HG03066 (cell line): Measurements from ENCODE around the gene BORCS8.
"Not testable (repeated sequence)": the region's sequence is repeated elsewhere in the genome, so short reads cannot be mapped to it uniquely, and the experiment has no call there.

ENCODE experiments used
- ATAC-seq: cut with Tn5 transposase; IDR thresholded peaks from one replicate; pipeline ENCODE4 v1.9.1; 2021; ENCODE audit warnings: low read depth; ENCODE audit not compliant: unreplicated experiment

The BORCS8 gene

GRCh38 chr19:19185853-19186740, 5.9 kb downstream of the BORCS8 start:
- no peak for ATAC-seq

- ATAC-seq: no peak
Observed at GRCh38 chr19:19181488-19181998, 10.4 kb downstream of the BORCS8 start.

GRCh38 chr19:19179548-19180441, 12.2 kb downstream of the BORCS8 start:
- no peak for ATAC-seq

- no peak for ATAC-seq
Observed at GRCh38 chr19:19176950-19177349, 15.0 kb downstream of the BORCS8 start.

- not testable (repeated sequence) for ATAC-seq
Observed at GRCh38 chr19:19173243-19173642, 18.7 kb downstream of the BORCS8 start.

GRCh38 chr19:19171821-19172532, 20.0 kb downstream of the BORCS8 start:
- no peak for ATAC-seq

GRCh38 chr19:19170873-19171672, 20.9 kb downstream of the BORCS8 start:
- ATAC-seq: no peak

GRCh38 chr19:19170053-19170872, 21.7 kb downstream of the BORCS8 start, which contains the start of gene MEF2B:
Gene MEF2B, minus strand, starts transcription at chr19:19170263. Its CDS starts 19,528 bp downstream, at chr19:19150735.
- peak; percentile 77 for ATAC-seq

- peak; percentile 10 for ATAC-seq
Observed at GRCh38 chr19:19169236-19170052, 22.5 kb downstream of the BORCS8 start.

- no peak for ATAC-seq
Observed at GRCh38 chr19:19167612-19168011, 24.3 kb downstream of the BORCS8 start.

GRCh38 chr19:19165396-19165795, 26.6 kb downstream of the BORCS8 start:
- ATAC-seq: no peak

- no peak for ATAC-seq
Observed at GRCh38 chr19:19162495-19162894, 29.5 kb downstream of the BORCS8 start.

GRCh38 chr19:19160461-19161035, 31.4 kb downstream of the BORCS8 start:
- ATAC-seq: no peak

- ATAC-seq: no peak
Observed at GRCh38 chr19:19159534-19159933, 32.4 kb downstream of the BORCS8 start.

- no peak for ATAC-seq
Observed at GRCh38 chr19:19157808-19158207, 34.1 kb downstream of the BORCS8 start.

- peak; percentile 64 for ATAC-seq
Observed at GRCh38 chr19:19155495-19156219, 36.3 kb downstream of the BORCS8 start.
